MM.1S (cell line): ENCODE data around the gene RASL10B.

Experiments used
- EZH2 ChIP-seq: fragments of 300-600 bp; sonication (generic); optimal IDR thresholded peaks from 2 replicates; pipeline ENCODE3; 2017; ENCODE audit warnings: low read depth, mild to moderate bottlenecking, antibody characterized with exemption, low read length, mixed read lengths
- EZH2phosphoT487 ChIP-seq: fragments of 300-600 bp; sonication (generic); IDR thresholded peaks from 2 replicates; pipeline ENCODE4 v1.6.1; 2018; ENCODE audit warnings: antibody characterized with exemption, low read length
- TF ChIP-seq, protein P1 (sequence below): fragments of 300-600 bp; sonication (generic); IDR thresholded peaks from 2 replicates; pipeline ENCODE4 v1.5.1; 2016; ENCODE audit warnings: antibody characterized with exemption, low read length, mixed read lengths

DNA sequence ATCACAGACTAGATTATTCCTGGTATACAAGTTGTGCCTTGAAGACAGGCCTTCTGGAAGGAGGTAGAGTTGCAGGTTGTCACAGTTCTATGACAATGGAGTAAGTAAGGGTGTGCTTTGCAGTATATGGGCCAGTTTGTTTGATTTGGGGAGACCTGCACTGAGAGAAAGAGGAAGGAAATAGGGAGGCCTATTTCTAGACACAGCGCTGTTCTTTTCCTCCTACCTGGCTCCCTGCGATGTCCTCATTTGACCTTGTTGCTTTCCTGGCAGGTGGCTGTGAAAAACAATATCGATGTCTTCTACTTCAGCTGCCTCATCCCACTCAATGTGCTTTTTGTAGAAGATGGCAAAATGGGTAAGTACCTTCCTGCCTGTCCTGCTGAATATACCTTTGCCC is 22.5 kb upstream of the RASL10B start:
- TF ChIP-seq, protein P1, sequence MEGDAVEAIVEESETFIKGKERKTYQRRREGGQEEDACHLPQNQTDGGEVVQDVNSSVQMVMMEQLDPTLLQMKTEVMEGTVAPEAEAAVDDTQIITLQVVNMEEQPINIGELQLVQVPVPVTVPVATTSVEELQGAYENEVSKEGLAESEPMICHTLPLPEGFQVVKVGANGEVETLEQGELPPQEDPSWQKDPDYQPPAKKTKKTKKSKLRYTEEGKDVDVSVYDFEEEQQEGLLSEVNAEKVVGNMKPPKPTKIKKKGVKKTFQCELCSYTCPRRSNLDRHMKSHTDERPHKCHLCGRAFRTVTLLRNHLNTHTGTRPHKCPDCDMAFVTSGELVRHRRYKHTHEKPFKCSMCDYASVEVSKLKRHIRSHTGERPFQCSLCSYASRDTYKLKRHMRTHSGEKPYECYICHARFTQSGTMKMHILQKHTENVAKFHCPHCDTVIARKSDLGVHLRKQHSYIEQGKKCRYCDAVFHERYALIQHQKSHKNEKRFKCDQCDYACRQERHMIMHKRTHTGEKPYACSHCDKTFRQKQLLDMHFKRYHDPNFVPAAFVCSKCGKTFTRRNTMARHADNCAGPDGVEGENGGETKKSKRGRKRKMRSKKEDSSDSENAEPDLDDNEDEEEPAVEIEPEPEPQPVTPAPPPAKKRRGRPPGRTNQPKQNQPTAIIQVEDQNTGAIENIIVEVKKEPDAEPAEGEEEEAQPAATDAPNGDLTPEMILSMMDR: no peak
- TF ChIP-seq EZH2phosphoT487 (no peak), EZH2 (no peak)
